Measurements from ENCODE around the gene ANKRD55. TPM values are rescaled to one million over a fixed set of nuclear protein-coding genes. Genes with fewer than 3 reads are reported as not detected.

The ANKRD55 gene
- total RNA-seq, 1 donor from 2014 or later, result not detected

DNA sequence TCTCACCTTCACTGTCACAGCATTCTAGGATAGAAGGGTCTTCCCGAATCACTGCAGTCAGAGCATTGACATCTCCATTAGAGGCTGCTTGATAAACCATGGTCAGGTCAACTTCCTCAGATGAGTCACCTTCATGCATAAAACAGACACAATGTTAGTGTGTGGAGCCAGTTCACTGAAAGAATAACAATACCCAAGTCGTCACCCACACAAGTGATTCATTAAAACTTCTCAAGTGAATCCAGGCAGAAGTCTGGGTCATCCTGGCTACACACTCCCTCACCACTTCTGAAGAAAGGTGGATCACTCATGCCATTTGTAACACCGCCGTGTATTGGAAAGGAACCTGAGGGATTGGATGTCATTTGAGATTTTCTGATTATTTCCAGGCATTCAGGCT lies 49.6 kb downstream of the ANKRD55 start:
- Histone ChIP-seq H3K4me3 (ENCODE audit: insufficient read depth, low read depth, low read length) (no peak overlapping the region), H4K20me1 (ENCODE audit: insufficient read depth, low read length) (no peaks in the 10 kb centered on the region), H3K4me2 (ENCODE audit: low read length) (peak overlapping the region; percentile 39), H3K79me2 (ENCODE audit: insufficient read depth, low read length) (no peaks in the 10 kb centered on the region), H2AFZ (ENCODE audit: low read depth, low read length) (no peak overlapping the region), H3K4me1 (ENCODE audit: insufficient read depth, low read length) (peaks cover 15% of the 10 kb centered on the region), H3K27me3 (ENCODE audit: insufficient read depth, low read length) (peaks cover 5% of the 10 kb centered on the region), H3K9ac (ENCODE audit: low read length) (no peak overlapping the region), H3K36me3 (ENCODE audit: insufficient read depth, low read length) (no peaks in the 10 kb centered on the region), H3K27ac (ENCODE audit: low read depth, low read length) (no peak overlapping the region), H3K9me3 (ENCODE audit: insufficient read depth, low read depth, low read length) (no peaks in the 10 kb centered on the region)
- no peaks in the 10 kb centered on the region for H3K27me3 Mint-ChIP-seq (ENCODE audit: low read depth, unreplicated experiment)
- H3K9me3 Mint-ChIP-seq (ENCODE audit: unreplicated experiment), result no peaks in the 10 kb centered on the region
- H3K4me1 Mint-ChIP-seq (ENCODE audit: low read depth, unreplicated experiment), result peaks cover 11% of the 10 kb centered on the region
- no peak overlapping the region for H3K4me3 Mint-ChIP-seq (ENCODE audit: unreplicated experiment)
- no peak for TF ChIP-seq EZH2 (IDR thresholded peaks at IDR 0.05; ENCODE audit: insufficient read depth, low read length)
- no peak for TF ChIP-seq CTCF (IDR thresholded peaks at IDR 0.05; ENCODE audit: insufficient read depth, low read depth, low read length)
- no peak overlapping the region for H3K27ac Mint-ChIP-seq (ENCODE audit: unreplicated experiment)
- FAIRE-seq (peak; percentile 83), DNase-seq (ENCODE audit: low read depth) (peak; percentile 99)
- no peaks in the 10 kb centered on the region for H3K36me3 Mint-ChIP-seq (ENCODE audit: low read depth, unreplicated experiment)

DNA sequence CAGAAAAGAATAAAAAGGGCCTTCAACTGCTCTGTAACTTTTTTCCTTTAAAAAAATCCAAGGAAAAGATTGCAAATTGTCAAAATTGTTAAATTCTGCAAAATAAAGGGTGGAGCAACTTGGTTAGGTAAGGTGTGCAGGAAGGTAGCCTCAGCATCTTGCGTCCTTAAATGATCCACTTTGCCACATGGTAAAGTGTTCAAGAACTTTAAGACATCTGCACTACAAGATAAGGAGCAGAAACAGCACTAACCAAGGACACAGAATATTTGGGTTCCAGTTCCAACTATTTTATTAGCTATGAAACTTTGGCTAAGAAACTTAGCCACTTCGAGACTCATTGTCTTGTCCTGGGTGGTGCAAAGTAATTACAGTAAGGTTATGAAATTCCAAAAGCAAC lies 53.7 kb downstream of the ANKRD55 start:
- H3K9ac ChIP-seq (ENCODE audit: low read length), result no peak overlapping the region
- no peak overlapping the region for H3K4me2 ChIP-seq (ENCODE audit: low read length)
- no peak for DNase-seq (ENCODE audit: low read depth)
- H3K79me2 ChIP-seq (ENCODE audit: insufficient read depth, low read length), result no peaks in the 10 kb centered on the region
- H4K20me1 ChIP-seq (ENCODE audit: insufficient read depth, low read length), result no peaks in the 10 kb centered on the region
- H3K27ac ChIP-seq (ENCODE audit: low read depth, low read length), result no peak overlapping the region
- peaks cover 21% of the 10 kb centered on the region for H3K4me1 Mint-ChIP-seq (ENCODE audit: low read depth, unreplicated experiment)
- TF ChIP-seq EZH2 (IDR thresholded peaks at IDR 0.05; ENCODE audit: insufficient read depth, low read length) (no peak), CTCF (IDR thresholded peaks at IDR 0.05; ENCODE audit: insufficient read depth, low read depth, low read length) (no peak)
- no peak for FAIRE-seq
- H3K36me3 Mint-ChIP-seq (ENCODE audit: low read depth, unreplicated experiment), result no peaks in the 10 kb centered on the region
- no peaks in the 10 kb centered on the region for H3K36me3 ChIP-seq (ENCODE audit: insufficient read depth, low read length)
- no peaks in the 10 kb centered on the region for H3K9me3 ChIP-seq (ENCODE audit: insufficient read depth, low read depth, low read length)
- no peak overlapping the region for H2AFZ ChIP-seq (ENCODE audit: low read depth, low read length)
- no peaks in the 10 kb centered on the region for H3K27me3 ChIP-seq (ENCODE audit: insufficient read depth, low read length)
- H3K9me3 Mint-ChIP-seq (ENCODE audit: unreplicated experiment), result no peaks in the 10 kb centered on the region
- H3K4me1 ChIP-seq (ENCODE audit: insufficient read depth, low read length), result peaks cover 27% of the 10 kb centered on the region
- H3K27ac Mint-ChIP-seq (ENCODE audit: unreplicated experiment), result no peak overlapping the region
- H3K4me3 ChIP-seq (ENCODE audit: insufficient read depth, low read depth, low read length), result no peak overlapping the region
- H3K27me3 Mint-ChIP-seq (ENCODE audit: low read depth, unreplicated experiment), result no peaks in the 10 kb centered on the region
- H3K4me3 Mint-ChIP-seq (ENCODE audit: unreplicated experiment), result no peak overlapping the region

- H3K27me3 Mint-ChIP-seq (ENCODE audit: low read depth, unreplicated experiment), result no peaks in the 10 kb centered on the region
- no peak overlapping the region for H3K27ac Mint-ChIP-seq (ENCODE audit: unreplicated experiment)
- DNase-seq (ENCODE audit: low read depth), result no peak
- TF ChIP-seq EZH2 (IDR thresholded peaks at IDR 0.05; ENCODE audit: insufficient read depth, low read length) (no peak), CTCF (IDR thresholded peaks at IDR 0.05; ENCODE audit: insufficient read depth, low read depth, low read length) (no peak)
- Histone ChIP-seq H3K79me2 (ENCODE audit: insufficient read depth, low read length) (no peaks in the 10 kb centered on the region), H3K4me2 (ENCODE audit: low read length) (no peak overlapping the region), H2AFZ (ENCODE audit: low read depth, low read length) (no peak overlapping the region), H3K9me3 (ENCODE audit: insufficient read depth, low read depth, low read length) (no peaks in the 10 kb centered on the region), H3K9ac (ENCODE audit: low read length) (no peak overlapping the region), H4K20me1 (ENCODE audit: insufficient read depth, low read length) (no peaks in the 10 kb centered on the region), H3K27ac (ENCODE audit: low read depth, low read length) (no peak overlapping the region), H3K36me3 (ENCODE audit: insufficient read depth, low read length) (no peaks in the 10 kb centered on the region), H3K27me3 (ENCODE audit: insufficient read depth, low read length) (no peaks in the 10 kb centered on the region), H3K4me3 (ENCODE audit: insufficient read depth, low read depth, low read length) (no peak overlapping the region), H3K4me1 (ENCODE audit: insufficient read depth, low read length) (peaks cover 21% of the 10 kb centered on the region)
- H3K4me3 Mint-ChIP-seq (ENCODE audit: unreplicated experiment), result no peak overlapping the region
- H3K4me1 Mint-ChIP-seq (ENCODE audit: low read depth, unreplicated experiment), result peaks cover 16% of the 10 kb centered on the region
- no peak for FAIRE-seq
- no peaks in the 10 kb centered on the region for H3K36me3 Mint-ChIP-seq (ENCODE audit: low read depth, unreplicated experiment)
- no peaks in the 10 kb centered on the region for H3K9me3 Mint-ChIP-seq (ENCODE audit: unreplicated experiment)
These were observed 54.3 kb downstream of the ANKRD55 start for GRCh38 chr5:56178823-56179222.
